Measurements from ENCODE around the gene FBXL13.

Gene FBXL13

DNA sequence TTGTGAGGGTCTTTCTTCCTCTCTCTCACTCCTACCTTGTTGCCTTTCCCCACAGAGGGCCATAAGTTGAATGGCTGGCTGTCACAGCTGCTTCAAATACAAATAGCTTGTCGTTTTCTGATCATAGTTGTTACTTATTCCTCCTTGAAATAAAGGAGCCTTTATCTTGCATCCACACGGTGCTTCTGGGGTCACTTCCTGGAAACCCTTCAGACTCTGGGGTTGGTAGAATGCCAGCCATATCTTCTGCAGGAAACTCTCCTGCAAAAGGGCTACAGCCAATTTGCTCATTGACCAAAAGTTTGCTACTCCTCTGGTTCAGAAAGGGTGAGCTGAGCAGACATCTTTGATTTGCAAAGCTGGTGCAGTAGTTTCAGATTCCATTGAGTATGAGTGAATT lies 255.4 kb downstream of the FBXL13 start:
- no peak for DNase-seq (ENCODE audit: low spot score)
- TF ChIP-seq CTCF (IDR thresholded peaks at IDR 0.05; ENCODE audit: borderline replicate concordance, control extremely low read depth, extremely low read depth, insufficient read depth, missing control alignments) = no peak
- in situ Hi-C loops (cut with MboI; ENCODE audit: low sequenced_read_pairs, unreplicated experiment) = no loop called here

DNA sequence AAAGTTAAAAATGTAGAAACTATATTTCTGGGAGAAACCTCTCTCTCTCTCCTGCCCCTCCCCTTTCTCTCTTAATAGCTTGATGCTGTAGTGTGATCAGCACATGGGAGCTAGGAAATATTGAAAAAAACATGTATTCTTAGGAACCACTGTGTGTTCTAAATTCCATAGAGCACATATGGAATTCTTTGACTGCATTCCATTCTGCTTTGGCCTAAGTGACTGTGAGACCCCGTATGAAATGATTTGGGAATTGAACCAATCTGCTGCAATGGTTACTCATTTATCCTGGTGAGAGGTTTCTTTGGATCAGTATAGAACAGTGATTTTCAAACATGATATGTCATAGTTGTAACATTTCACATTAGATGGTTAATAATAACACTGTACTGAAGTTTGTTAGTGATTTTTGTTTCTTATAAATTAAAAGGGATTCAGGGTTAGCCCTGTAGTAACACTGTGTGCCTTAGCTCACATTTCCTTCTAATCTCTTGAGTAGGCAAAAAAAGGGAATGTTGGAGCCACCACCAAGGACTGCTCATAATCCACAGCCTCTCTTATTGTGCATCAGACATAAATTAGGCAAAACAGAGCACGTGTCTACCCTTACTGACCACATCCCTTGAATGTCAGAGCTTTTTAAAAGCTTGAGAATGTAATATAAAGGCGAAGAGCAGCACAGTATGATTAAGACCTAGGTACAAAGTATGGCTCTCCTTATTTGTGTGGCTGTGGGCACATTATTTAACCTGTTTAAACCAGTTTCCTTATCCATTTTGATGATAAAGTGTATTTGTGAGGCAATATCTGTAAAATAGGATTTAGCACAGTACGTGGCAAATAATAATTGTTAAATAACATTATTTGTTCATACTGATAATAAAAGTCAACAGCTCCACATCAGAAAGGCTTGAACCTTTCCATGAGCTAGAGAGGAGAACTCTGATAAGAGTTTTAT lies 256.7 kb downstream of the FBXL13 start:
- TF ChIP-seq CTCF (IDR thresholded peaks at IDR 0.05; ENCODE audit: borderline replicate concordance, control extremely low read depth, extremely low read depth, insufficient read depth, missing control alignments) = no peak
- DNase-seq (ENCODE audit: low spot score) = no peak
- in situ Hi-C loops (cut with MboI; ENCODE audit: low sequenced_read_pairs, unreplicated experiment) = no loop called here

DNA sequence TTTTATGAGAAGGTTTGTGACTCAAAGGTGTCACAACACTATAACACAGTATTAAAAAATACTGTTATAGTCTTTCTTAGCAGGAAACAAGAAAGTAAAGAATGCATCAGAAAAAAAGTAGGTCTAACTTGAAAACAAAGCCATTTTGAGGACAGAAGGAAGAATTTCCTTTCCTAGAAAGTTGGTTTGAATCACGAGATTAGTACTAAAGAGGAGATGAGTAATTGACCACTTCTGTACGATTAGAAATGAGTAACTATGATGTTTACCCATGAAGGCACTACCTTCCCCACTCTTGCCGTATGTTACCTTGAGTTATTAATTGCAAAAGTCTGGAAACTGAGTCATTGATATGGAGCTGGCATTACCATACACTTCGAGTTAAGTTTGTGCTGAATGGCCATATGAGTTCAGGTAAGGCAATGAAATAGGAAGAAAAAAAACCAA lies 260.5 kb downstream of the FBXL13 start:
- no peak for TF ChIP-seq CTCF (IDR thresholded peaks at IDR 0.05; ENCODE audit: borderline replicate concordance, control extremely low read depth, extremely low read depth, insufficient read depth, missing control alignments)
- in situ Hi-C loops (cut with MboI; ENCODE audit: low sequenced_read_pairs, unreplicated experiment) = no loop called here
- DNase-seq (ENCODE audit: low spot score) = no peak

- DNase-seq (ENCODE audit: low spot score) = no peak
- TF ChIP-seq CTCF (IDR thresholded peaks at IDR 0.05; ENCODE audit: borderline replicate concordance, control extremely low read depth, extremely low read depth, insufficient read depth, missing control alignments) = no peak
- in situ Hi-C loops (cut with MboI; ENCODE audit: low sequenced_read_pairs, unreplicated experiment) = no loop called here
These were observed 261.2 kb downstream of the FBXL13 start for GRCh38 chr7:102813191-102814024.

DNA sequence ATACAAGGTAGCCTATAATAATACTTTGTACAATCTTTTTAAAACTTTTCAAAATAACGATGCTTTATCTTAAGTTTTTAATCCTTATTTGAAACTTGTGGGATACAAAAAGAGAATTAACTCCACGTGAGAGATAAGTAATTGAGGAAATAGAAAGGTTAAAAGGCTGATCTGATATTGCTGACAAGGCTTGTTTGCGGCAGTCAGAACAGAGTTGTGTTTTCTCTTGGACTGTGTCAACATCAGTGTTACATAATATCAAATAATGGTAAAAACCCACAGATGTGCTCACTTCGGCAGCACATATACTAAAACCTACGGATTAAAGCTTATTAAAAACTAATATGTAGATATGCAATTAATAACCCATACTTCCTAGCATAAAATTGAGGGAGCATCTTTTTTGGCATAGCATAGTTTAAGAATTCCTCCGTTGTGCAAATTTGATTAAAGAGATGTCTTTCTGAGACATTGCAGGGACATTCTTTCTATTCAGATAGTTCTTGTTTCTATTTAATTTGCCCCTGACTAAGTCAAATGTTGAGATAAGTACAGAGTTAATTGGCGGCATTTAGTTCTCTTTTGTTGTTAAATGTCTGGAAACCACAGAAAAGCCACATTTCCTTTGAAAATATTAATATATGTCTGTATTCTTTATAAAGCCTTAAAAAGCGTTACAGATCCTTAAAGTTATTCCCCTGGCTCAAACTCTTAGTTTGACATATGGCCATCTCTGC lies 262.5 kb downstream of the FBXL13 start:
- TF ChIP-seq CTCF (IDR thresholded peaks at IDR 0.05; ENCODE audit: borderline replicate concordance, control extremely low read depth, extremely low read depth, insufficient read depth, missing control alignments) = no peak
- DNase-seq (ENCODE audit: low spot score) = no peak
- in situ Hi-C loops (cut with MboI; ENCODE audit: low sequenced_read_pairs, unreplicated experiment) = no loop called here

DNA sequence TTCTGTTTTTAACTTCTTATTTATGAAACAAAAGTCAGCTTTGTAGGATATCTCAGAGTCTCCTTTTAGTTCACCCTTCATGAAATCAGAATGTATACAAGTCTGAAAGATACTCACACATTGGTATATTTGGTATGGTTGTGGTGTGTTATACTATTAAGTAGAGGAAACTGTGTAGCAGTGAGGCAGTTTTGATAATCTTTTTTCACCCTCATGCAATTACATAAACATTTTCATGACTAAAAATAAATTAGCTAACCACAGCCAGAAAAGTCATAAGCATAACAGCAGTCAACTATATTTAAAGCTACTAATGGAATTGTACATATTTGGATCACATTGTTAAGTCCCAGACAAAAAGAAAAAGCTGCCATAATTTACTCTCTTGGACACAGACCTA lies 263.7 kb downstream of the FBXL13 start:
- in situ Hi-C loops (cut with MboI; ENCODE audit: low sequenced_read_pairs, unreplicated experiment) = no loop called here
- TF ChIP-seq CTCF (IDR thresholded peaks at IDR 0.05; ENCODE audit: borderline replicate concordance, control extremely low read depth, extremely low read depth, insufficient read depth, missing control alignments) = no peak
- no peak for DNase-seq (ENCODE audit: low spot score)
